Progenitor cell of endocrine pancreas (in vitro differentiated cells): ENCODE measurements around the gene HCN2. TPM values are rescaled to one million over a fixed set of nuclear protein-coding genes. Genes with fewer than 3 reads are reported as not detected.

Source experiments
- DNase-seq: peaks from one replicate; pipeline ENCODE4 v3.0.0; 2021; ENCODE audit warnings: low spot score; ENCODE audit not compliant: unreplicated experiment
- H3K27ac Mint-ChIP-seq: 2 replicates; pipeline ENCODE4 v1.8.0; 2021; ENCODE audit warnings: mild to moderate bottlenecking, moderate library complexity, mixed read lengths
- H3K27me3 Mint-ChIP-seq: 2 replicates; pipeline ENCODE4 v1.8.0; 2021; ENCODE audit warnings: mixed read lengths
- H3K36me3 Mint-ChIP-seq: 2 replicates; pipeline ENCODE4 v1.8.0; 2022; ENCODE audit warnings: mixed read lengths; ENCODE audit not compliant: insufficient read depth
- H3K4me1 Mint-ChIP-seq: 2 replicates; pipeline ENCODE4 v1.8.0; 2021; ENCODE audit warnings: low read depth, mixed read lengths
- H3K4me3 Mint-ChIP-seq: 2 replicates; pipeline ENCODE4 v1.8.0; 2021; ENCODE audit warnings: low read depth, mild to moderate bottlenecking, moderate library complexity, mixed read lengths
- H3K9me3 Mint-ChIP-seq: 2 replicates; pipeline ENCODE4 v1.8.0; 2021; ENCODE audit warnings: low read depth, mixed read lengths
- long read RNA-seq: library from polyadenylated mRNA; unstranded; transcript quantifications from one replicate; pipeline ENCODE4 v2.0.0, GENCODE V29; 2020
- total RNA-seq: library from RNA; stranded (reverse); gene quantifications from 2 replicates; pipeline ENCODE4 v1.2.1, GENCODE V29; 2021
- TF ChIP-seq, protein P1 (sequence below): fragments of 200-600 bp; sonication (generic); IDR thresholded peaks from one replicate; pipeline ENCODE4 v1.5.0; 2021; ENCODE audit warnings: antibody characterized with exemption, mild to moderate bottlenecking; ENCODE audit not compliant: unreplicated experiment

HCN2 gene
- total RNA-seq: 0.34 and 0.47 TPM in 2 replicates
- long read RNA-seq: 0 reads

DNA sequence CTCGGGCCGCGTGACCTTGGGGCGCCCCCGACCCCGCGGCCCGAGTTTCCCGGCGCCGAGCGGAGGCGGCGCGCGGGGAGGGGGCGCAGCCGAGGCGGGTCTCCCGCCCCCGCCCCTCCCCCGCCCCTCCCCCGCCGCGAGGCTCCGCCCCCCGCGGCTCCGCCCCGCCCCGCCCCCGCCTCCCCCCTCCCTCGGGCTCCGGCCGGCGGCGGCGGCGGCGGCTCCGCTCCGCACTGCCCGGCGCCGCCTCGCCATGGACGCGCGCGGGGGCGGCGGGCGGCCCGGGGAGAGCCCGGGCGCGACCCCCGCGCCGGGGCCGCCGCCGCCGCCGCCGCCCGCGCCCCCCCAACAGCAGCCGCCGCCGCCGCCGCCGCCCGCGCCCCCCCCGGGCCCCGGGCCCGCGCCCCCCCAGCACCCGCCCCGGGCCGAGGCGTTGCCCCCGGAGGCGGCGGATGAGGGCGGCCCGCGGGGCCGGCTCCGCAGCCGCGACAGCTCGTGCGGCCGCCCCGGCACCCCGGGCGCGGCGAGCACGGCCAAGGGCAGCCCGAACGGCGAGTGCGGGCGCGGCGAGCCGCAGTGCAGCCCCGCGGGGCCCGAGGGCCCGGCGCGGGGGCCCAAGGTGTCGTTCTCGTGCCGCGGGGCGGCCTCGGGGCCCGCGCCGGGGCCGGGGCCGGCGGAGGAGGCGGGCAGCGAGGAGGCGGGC is at the start of gene HCN2:
TSS of gene HCN2 (plus strand) at position 189 of the 703 bp plus-strand sequence. CDS start at position 254, 65 bp downstream.
- TF ChIP-seq, protein P1, sequence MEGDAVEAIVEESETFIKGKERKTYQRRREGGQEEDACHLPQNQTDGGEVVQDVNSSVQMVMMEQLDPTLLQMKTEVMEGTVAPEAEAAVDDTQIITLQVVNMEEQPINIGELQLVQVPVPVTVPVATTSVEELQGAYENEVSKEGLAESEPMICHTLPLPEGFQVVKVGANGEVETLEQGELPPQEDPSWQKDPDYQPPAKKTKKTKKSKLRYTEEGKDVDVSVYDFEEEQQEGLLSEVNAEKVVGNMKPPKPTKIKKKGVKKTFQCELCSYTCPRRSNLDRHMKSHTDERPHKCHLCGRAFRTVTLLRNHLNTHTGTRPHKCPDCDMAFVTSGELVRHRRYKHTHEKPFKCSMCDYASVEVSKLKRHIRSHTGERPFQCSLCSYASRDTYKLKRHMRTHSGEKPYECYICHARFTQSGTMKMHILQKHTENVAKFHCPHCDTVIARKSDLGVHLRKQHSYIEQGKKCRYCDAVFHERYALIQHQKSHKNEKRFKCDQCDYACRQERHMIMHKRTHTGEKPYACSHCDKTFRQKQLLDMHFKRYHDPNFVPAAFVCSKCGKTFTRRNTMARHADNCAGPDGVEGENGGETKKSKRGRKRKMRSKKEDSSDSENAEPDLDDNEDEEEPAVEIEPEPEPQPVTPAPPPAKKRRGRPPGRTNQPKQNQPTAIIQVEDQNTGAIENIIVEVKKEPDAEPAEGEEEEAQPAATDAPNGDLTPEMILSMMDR: no peak
- no peak for DNase-seq
- H3K27ac Mint-ChIP-seq: no peak within 1 kb of the TSS
- peaks cover 2% of the 10 kb centered on the region for H3K4me1 Mint-ChIP-seq
- H3K9me3 Mint-ChIP-seq: no peaks in the 10 kb centered on the region
- no peaks in the 10 kb centered on the region for H3K36me3 Mint-ChIP-seq
- H3K27me3 Mint-ChIP-seq: peaks cover 38% of the 10 kb centered on the region
- no peak within 1 kb of the TSS for H3K4me3 Mint-ChIP-seq

DNA sequence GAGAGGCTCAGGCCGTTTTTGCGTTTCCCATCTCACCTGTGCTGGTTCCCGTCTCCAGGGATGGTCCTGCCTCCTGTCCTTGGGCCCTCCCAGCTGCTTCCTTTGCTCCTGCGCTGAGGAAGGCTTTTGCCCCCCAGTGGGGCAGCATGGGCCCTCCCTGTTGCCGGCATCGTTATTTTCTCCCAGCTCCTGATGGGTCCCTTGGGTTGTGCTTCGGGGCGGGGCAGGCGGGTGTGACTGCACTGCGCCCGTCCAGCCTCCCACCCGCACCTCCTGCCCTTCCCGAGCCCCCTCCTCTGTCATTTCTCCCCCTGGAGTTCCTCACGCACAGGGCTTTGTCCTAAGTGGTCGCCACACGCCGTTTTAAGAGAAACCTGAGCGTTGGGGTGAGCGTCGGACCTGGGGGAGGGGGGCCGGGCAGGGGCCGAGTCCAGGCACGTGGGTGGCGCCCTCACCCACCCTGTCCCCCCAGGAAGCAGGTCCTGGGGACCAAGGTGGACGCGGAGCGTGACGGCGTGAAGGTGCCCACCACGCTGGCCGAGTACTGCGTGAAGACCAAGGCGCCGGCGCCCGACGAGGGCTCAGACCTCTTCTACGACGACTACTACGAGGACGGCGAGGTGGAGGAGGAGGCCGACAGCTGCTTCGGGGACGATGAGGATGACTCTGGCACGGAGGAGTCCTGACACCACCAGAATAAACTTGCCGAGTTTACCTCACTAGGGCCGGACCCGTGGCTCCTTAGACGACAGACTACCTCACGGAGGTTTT is 48.6 kb upstream of the HCN2 start:
- H3K36me3 Mint-ChIP-seq: peaks cover 4% of the 10 kb centered on the region
- no peak for DNase-seq
- no peaks in the 10 kb centered on the region for H3K9me3 Mint-ChIP-seq
- H3K4me1 Mint-ChIP-seq: no peaks in the 10 kb centered on the region
- H3K27ac Mint-ChIP-seq: no peak overlapping the region
- TF ChIP-seq, protein P1: no peak
- no peak overlapping the region for H3K4me3 Mint-ChIP-seq
- H3K27me3 Mint-ChIP-seq: no peaks in the 10 kb centered on the region

DNA sequence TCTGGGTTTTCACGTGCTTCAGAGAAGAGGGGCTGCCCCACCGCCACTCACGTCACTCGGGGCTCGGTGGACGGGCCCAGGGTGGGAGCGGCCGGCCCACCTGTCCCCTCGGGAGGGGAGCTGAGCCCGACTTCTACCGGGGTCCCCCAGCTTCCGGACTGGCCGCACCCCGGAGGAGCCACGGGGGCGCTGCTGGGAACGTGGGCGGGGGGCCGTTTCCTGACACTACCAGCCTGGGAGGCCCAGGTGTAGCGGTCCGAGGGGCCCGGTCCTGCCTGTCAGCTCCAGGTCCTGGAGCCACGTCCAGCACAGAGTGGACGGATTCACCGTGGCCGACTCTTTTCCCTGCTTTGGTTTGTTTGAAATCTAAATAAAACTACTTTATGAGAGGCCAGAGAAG is 48.0 kb upstream of the HCN2 start:
- no peak overlapping the region for H3K4me3 Mint-ChIP-seq
- TF ChIP-seq, protein P1: no peak

DNA sequence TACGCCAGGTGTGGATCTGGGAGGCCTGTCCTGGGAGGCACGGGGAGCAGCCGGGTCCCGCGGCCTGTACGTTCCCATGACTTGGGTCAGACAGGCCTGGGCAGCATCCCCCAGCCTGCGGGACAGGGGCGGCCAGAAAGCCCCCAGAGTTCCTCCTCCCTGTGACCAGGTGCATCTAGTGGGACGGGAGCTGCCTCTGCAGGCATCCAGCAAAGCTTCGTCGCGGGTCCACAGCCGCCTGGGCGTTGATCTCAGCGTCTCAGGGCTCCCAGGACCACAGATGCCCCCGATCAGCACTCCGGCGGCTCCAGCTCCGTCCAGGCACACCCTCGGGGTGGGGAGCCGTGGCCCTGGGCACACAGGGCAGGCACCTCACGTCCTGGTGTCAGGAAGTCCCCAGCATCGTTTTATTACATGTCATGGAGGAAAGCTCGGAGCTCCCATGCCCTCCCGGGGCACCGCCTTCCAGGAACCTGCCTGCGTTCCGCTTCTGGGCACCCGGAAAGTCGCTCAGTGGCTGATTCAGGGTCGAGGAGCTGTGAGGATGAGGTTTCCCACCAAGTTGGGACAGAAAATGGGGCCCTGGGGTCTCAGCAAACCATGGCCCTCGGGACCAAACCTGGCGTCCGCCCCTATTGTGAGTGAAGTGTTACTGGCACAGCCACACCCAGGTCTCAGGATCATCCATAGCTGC is 47.4 kb upstream of the HCN2 start:
- no peaks in the 10 kb centered on the region for H3K4me1 Mint-ChIP-seq
- H3K9me3 Mint-ChIP-seq: no peaks in the 10 kb centered on the region
- H3K27me3 Mint-ChIP-seq: no peaks in the 10 kb centered on the region
- H3K4me3 Mint-ChIP-seq: no peak overlapping the region
- no peak overlapping the region for H3K27ac Mint-ChIP-seq
- H3K36me3 Mint-ChIP-seq: peaks cover 4% of the 10 kb centered on the region
- TF ChIP-seq, protein P1: no peak
- no peak for DNase-seq

More for the DNA sequence above, 48.0 kb upstream of the HCN2 start:
- no peak overlapping the region for H3K27ac Mint-ChIP-seq
- H3K4me1 Mint-ChIP-seq: no peaks in the 10 kb centered on the region
- H3K27me3 Mint-ChIP-seq: no peaks in the 10 kb centered on the region
- peaks cover 4% of the 10 kb centered on the region for H3K36me3 Mint-ChIP-seq
- H3K9me3 Mint-ChIP-seq: no peaks in the 10 kb centered on the region
- DNase-seq: no peak
